ENCODE measurements around the gene SOBP. TPM values are rescaled to one million over a fixed set of nuclear protein-coding genes. Genes with fewer than 3 reads are reported as not detected.

The SOBP gene
- total and polyA plus RNA-seq, 2 donors (not counting 3 experiments of a cell fraction or from before 2014, with no cell fraction given): 0.35 to 6.6 TPM

GRCh38 chr6:107531868-107532267, 42.0 kb downstream of the SOBP start:
- Histone ChIP-seq H3K4me1 (ENCODE audit: control insufficient read depth, extremely low read depth, insufficient read depth, low read length) (no peaks in the 10 kb centered on the region), H3K27me3 (ENCODE audit: control insufficient read depth in 2 of 2, insufficient read depth in 2 of 2, low read length in 2 of 2) (no peaks in the 10 kb centered on the region), H3K27ac (ENCODE audit: insufficient read depth, low read depth, low read length) (no peak overlapping the region), H3K36me3 (ENCODE audit: control insufficient read depth in 2 of 2, extremely low read depth in 1 of 2, insufficient read depth in 2 of 2, low read length in 2 of 2) (no peaks in the 10 kb centered on the region), H3K9me3 (replicated peaks; ENCODE audit: control insufficient read depth, insufficient read depth, low read length) (no peaks in the 10 kb centered on the region), H3K79me2 (ENCODE audit: control insufficient read depth, insufficient read depth, low read length) (no peaks in the 10 kb centered on the region), H3K9me1 (replicated peaks; ENCODE audit: control insufficient read depth, extremely low read depth, insufficient read depth, low read length) (no peaks in the 10 kb centered on the region), H4K20me1 (replicated peaks; ENCODE audit: control insufficient read depth, extremely low read depth, insufficient read depth, low read length) (no peaks in the 10 kb centered on the region), H3K4me3 (replicated peaks in 1 of 3; ENCODE audit: insufficient read depth in 1 of 3, low read depth in 1 of 3, low read length in 3 of 3) (no peak overlapping the region), H3K4me2 (ENCODE audit: insufficient read depth, low read length) (no peak overlapping the region), H2AFZ (ENCODE audit: low read depth, low read length) (no peak overlapping the region), H3K9ac (replicated peaks; ENCODE audit: extremely low read depth, insufficient read depth, low read length) (no peak overlapping the region)
- no peak for TF ChIP-seq CTCF (IDR thresholded peaks at IDR 0.05; ENCODE audit: extremely low read depth in 1 of 2, insufficient read depth in 1 of 2, low read depth in 1 of 2, low read length in 2 of 2)
- TF ChIP-seq FOS (IDR thresholded peaks at IDR 0.05; ENCODE audit: borderline replicate concordance, insufficient read depth, low read length): no peak
- no peak for TF ChIP-seq POLR2A (IDR thresholded peaks at IDR 0.05; ENCODE audit: low read depth, low read length)
- TF ChIP-seq EZH2 (IDR thresholded peaks at IDR 0.05; ENCODE audit: borderline replicate concordance, low read depth, low read length, severe bottlenecking): no peak
- TF ChIP-seq MAX (IDR thresholded peaks at IDR 0.05; ENCODE audit: insufficient read depth, insufficient read length): no peak
- no peak for TF ChIP-seq MYC (IDR thresholded peaks at IDR 0.05; ENCODE audit: low read depth, low read length)
- no peak for TF ChIP-seq GATA2 (IDR thresholded peaks at IDR 0.05; ENCODE audit: insufficient read depth, insufficient read length, low read depth, low read length)
- TF ChIP-seq POLR2AphosphoS5 (IDR thresholded peaks at IDR 0.05; ENCODE audit: insufficient read depth, low read depth, low read length): no peak
- TF ChIP-seq JUN (IDR thresholded peaks at IDR 0.05; ENCODE audit: borderline replicate concordance, insufficient read depth, insufficient read length, low read depth): no peak
- BruUV-seq (replicated peaks): no TSS peak
- ChIA-PET POLR2A (no interaction called here), CTCF (no interaction called here)
- intact Hi-C loops (cut with micrococcal nuclease) (no loop called here), dilution Hi-C loops (cut with MboI; ENCODE audit: extremely low pct_ligation_motif_present, low sequenced_read_pairs) (no loop called here)
- DNase-seq (ENCODE audit: low read depth, low spot score) (no peak), FAIRE-seq (no peak)
